OCI-LY7 (cell line): Measurements from ENCODE around the gene IL4I1.

Source experiments
- EZH2phosphoT487 ChIP-seq: fragments of 200-600 bp; sonication (generic); IDR thresholded peaks from 2 replicates; pipeline ENCODE4 v1.6.1; 2018; ENCODE audit warnings: low read depth, borderline replicate concordance, mild to moderate bottlenecking, mixed run types, antibody characterized with exemption, low read length, moderate library complexity, mixed read lengths
- TF ChIP-seq, protein P1 (sequence below): fragments of 200-600 bp; sonication (generic); conservative IDR thresholded peaks from 2 replicates; pipeline ENCODE4 v1.5.1; 2014; ENCODE audit warnings: mild to moderate bottlenecking, antibody characterized with exemption, low read length, moderate library complexity, mixed read lengths

DNA sequence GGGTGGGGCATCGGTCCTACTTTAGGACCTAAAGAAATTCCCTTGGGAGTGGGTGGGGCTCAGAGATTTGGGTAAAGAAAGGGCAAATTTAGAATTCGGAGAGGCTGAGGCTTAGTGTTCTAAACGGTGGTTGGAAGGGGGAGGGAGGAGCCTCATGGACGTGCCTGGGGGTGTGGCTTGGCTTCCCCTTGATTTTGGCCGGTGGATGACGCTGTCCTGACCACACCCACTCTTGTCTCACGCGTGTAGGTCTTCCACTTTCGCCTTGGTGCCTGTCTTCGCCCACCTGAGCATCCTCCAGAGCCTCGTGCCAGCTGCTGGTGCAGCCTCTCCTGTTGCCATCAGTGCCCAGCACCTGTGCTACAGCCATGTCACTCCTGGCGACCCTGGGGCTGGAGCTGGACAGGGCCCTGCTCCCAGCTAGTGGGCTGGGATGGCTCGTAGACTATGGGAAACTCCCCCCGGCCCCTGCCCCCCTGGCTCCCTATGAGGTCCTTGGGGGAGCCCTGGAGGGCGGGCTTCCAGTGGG, 33.9 kb upstream of the IL4I1 start:
- TF ChIP-seq, protein P1, sequence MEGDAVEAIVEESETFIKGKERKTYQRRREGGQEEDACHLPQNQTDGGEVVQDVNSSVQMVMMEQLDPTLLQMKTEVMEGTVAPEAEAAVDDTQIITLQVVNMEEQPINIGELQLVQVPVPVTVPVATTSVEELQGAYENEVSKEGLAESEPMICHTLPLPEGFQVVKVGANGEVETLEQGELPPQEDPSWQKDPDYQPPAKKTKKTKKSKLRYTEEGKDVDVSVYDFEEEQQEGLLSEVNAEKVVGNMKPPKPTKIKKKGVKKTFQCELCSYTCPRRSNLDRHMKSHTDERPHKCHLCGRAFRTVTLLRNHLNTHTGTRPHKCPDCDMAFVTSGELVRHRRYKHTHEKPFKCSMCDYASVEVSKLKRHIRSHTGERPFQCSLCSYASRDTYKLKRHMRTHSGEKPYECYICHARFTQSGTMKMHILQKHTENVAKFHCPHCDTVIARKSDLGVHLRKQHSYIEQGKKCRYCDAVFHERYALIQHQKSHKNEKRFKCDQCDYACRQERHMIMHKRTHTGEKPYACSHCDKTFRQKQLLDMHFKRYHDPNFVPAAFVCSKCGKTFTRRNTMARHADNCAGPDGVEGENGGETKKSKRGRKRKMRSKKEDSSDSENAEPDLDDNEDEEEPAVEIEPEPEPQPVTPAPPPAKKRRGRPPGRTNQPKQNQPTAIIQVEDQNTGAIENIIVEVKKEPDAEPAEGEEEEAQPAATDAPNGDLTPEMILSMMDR = no peak
- no peak for TF ChIP-seq EZH2phosphoT487
